ENCODE data around the gene CLDN12. TPM values are rescaled to one million over a fixed set of nuclear protein-coding genes. Genes with fewer than 3 reads are reported as not detected.
"Not testable (repeated sequence)": the region's sequence is repeated elsewhere in the genome, so short reads cannot be mapped to it uniquely, and the experiment has no call there.

Gene CLDN12
- total RNA-seq, 1 experiment from 2014 or later = 39.4 TPM

- TF ChIP-seq ELF4 (CRISPR knock-in tag; IDR thresholded peaks at IDR 0.05; ENCODE audit: low read depth) = no peak
- TF ChIP-seq, protein P1, sequence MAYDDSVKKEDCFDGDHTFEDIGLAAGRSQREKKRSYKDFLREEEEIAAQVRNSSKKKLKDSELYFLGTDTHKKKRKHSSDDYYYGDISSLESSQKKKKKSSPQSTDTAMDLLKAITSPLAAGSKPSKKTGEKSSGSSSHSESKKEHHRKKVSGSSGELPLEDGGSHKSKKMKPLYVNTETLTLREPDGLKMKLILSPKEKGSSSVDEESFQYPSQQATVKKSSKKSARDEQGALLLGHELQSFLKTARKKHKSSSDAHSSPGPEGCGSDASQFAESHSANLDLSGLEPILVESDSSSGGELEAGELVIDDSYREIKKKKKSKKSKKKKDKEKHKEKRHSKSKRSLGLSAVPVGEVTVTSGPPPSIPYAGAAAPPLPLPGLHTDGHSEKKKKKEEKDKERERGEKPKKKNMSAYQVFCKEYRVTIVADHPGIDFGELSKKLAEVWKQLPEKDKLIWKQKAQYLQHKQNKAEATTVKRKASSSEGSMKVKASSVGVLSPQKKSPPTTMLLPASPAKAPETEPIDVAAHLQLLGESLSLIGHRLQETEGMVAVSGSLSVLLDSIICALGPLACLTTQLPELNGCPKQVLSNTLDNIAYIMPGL (CRISPR knock-in tag; IDR thresholded peaks at IDR 0.05) = no peak
Measured at GRCh38 chr7:90458104-90458503, 54.8 kb downstream of the CLDN12 start (continued).

DNA sequence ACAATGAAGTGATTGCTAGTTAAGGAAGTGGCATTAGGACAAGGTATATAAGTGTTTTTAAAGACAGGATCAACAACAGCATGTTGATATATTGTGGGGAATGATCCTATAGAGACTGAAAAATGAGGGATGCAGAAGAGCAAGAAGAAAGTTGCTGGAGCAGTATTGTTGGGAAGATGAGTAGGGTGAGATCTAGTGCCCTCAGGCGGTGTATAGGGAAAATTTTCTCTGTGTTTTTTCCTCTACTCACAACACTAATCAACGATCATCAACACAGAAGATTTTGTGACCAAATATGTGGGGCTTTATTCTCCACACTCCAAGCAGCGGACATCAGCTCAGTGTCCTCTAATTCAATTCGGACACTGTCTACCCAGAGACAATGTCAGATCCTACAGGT, 56.6 kb downstream of the CLDN12 start:
- Mint-ChIP-seq H3K27me3 (ENCODE audit: low read depth) (0 out of 2 replicates have a peak, but pooled peaks cover 2% of the 10 kb centered on the region), H3K27ac (no peak overlapping the region), H3K4me3 (no peak overlapping the region), H3K4me1 (peaks cover 10% of the 10 kb centered on the region), H3K9me3 (peaks cover 24% of the 10 kb centered on the region), H3K36me3 (peaks cover 20% of the 10 kb centered on the region)
- ATAC-seq = peak; percentile 66
- ChIA-PET POLR2A (no interaction called here), CTCF (no interaction called here)
- no peak for DNase-seq (ENCODE audit: low spot score)
- TF ChIP-seq IRF2 (CRISPR knock-in tag; IDR thresholded peaks at IDR 0.05; ENCODE audit: borderline replicate concordance, low read depth) (no peak), TEAD4 (CRISPR knock-in tag; IDR thresholded peaks at IDR 0.05) (no peak), ELF4 (CRISPR knock-in tag; IDR thresholded peaks at IDR 0.05; ENCODE audit: low read depth) (no peak)
- TF ChIP-seq, protein P2, sequence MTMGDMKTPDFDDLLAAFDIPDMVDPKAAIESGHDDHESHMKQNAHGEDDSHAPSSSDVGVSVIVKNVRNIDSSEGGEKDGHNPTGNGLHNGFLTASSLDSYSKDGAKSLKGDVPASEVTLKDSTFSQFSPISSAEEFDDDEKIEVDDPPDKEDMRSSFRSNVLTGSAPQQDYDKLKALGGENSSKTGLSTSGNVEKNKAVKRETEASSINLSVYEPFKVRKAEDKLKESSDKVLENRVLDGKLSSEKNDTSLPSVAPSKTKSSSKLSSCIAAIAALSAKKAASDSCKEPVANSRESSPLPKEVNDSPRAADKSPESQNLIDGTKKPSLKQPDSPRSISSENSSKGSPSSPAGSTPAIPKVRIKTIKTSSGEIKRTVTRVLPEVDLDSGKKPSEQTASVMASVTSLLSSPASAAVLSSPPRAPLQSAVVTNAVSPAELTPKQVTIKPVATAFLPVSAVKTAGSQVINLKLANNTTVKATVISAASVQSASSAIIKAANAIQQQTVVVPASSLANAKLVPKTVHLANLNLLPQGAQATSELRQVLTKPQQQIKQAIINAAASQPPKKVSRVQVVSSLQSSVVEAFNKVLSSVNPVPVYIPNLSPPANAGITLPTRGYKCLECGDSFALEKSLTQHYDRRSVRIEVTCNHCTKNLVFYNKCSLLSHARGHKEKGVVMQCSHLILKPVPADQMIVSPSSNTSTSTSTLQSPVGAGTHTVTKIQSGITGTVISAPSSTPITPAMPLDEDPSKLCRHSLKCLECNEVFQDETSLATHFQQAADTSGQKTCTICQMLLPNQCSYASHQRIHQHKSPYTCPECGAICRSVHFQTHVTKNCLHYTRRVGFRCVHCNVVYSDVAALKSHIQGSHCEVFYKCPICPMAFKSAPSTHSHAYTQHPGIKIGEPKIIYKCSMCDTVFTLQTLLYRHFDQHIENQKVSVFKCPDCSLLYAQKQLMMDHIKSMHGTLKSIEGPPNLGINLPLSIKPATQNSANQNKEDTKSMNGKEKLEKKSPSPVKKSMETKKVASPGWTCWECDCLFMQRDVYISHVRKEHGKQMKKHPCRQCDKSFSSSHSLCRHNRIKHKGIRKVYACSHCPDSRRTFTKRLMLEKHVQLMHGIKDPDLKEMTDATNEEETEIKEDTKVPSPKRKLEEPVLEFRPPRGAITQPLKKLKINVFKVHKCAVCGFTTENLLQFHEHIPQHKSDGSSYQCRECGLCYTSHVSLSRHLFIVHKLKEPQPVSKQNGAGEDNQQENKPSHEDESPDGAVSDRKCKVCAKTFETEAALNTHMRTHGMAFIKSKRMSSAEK (CRISPR knock-in tag; IDR thresholded peaks at IDR 0.05; ENCODE audit: borderline replicate concordance) = no peak

DNA sequence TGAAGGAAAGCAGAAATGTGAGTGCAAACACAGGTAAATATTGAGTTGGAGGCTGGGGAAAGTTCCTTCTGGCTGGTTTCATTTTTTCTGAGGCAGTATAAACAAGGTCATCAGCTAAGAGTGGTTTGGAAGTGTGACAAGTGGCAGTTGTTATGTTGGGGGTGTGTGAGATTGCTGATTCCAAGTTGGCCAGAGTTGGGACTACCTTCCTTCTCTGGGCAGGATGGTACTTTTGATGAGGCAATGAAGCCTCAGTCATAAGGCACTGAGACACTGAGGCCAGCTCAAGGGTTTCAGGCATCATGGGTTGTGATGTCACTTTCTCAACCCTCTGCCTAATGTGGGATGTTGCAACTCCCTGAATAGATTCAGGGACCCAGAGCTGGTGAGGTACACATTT, 58.0 kb downstream of the CLDN12 start:
- DNase-seq (ENCODE audit: low spot score) (no peak), ATAC-seq (no peak)
- no peaks in the 10 kb centered on the region for H3K4me1 Mint-ChIP-seq
- no peak overlapping the region for H3K27ac Mint-ChIP-seq
- no peak overlapping the region for H3K4me3 Mint-ChIP-seq
- 0 out of 2 replicates have a peak, but pooled peaks cover 2% of the 10 kb centered on the region for H3K27me3 Mint-ChIP-seq (ENCODE audit: low read depth)
- POLR2A ChIA-PET = no interaction called here
- H3K36me3 Mint-ChIP-seq = peaks cover 31% of the 10 kb centered on the region
- H3K9me3 Mint-ChIP-seq = peaks cover 37% of the 10 kb centered on the region
- CTCF ChIA-PET = interaction anchor here (1.1 kb wide), 2 partner anchors 90 to 133 kb away, joined by 3 read pairs; no protein-coding TSS in a partner anchor
- TF ChIP-seq FOXK1 (CRISPR knock-in tag; IDR thresholded peaks at IDR 0.05) (no peak), FOXJ3 (CRISPR knock-in tag; IDR thresholded peaks at IDR 0.05; ENCODE audit: borderline replicate concordance) (no peak)

DNA sequence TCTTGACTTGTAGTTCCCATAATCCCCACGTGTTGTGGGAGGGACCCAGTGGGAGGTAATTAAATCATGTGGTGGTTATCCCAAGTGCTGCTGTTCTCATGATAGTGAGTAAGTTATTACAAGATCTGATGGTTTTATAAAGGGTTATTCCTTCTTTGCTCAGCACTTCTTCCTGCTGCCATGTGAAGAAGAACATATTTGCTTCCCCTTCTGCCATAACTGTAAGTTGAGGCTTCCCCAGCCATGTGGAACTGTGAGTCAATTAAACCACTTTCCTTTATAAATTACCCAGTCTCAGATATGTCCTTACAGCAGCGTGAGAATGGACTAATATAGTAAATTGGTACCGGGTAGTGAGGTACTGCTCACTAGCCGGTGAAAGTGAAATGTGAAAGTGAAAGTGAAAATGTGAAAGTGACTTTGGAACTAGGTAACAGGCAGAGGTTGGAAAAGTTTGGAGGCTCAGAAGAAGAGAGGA, 59.9 kb downstream of the CLDN12 start:
- Mint-ChIP-seq H3K36me3 (peaks cover 31% of the 10 kb centered on the region), H3K9me3 (peaks cover 37% of the 10 kb centered on the region)
- H3K27ac Mint-ChIP-seq; ATAC-seq; CTCF ChIA-PET; H3K4me3 Mint-ChIP-seq; POLR2A ChIA-PET; DNase-seq (ENCODE audit: low spot score); H3K4me1 Mint-ChIP-seq; H3K27me3 Mint-ChIP-seq (ENCODE audit: low read depth): not testable (repeated sequence)

Other genes starting within 250 kb of the CLDN12 start
- 2.4 to 4.1 TPM (median 3.5 TPM) in 3 replicates for gene STEAP1, start 249.0 kb upstream of the CLDN12 start, total RNA-seq (2021)
- gene STEAP2, start 191.7 kb upstream of the CLDN12 start, total RNA-seq (2021) = 13.4 to 17.3 TPM (median 17.0 TPM) in 3 replicates
- gene CFAP69, start 158.3 kb upstream of the CLDN12 start, total RNA-seq (2021) = 2.7 to 3.4 TPM (median 3.3 TPM) in 3 replicates
- gene FAM237B, start 82.2 kb upstream of the CLDN12 start, total RNA-seq (2021) = not detected in 3 replicates
- gene GTPBP10, start 56.7 kb upstream of the CLDN12 start, total RNA-seq (2021) = 18.5 to 20.1 TPM (median 19.6 TPM) in 3 replicates
- not detected in 3 replicates for gene PTTG1IP2, start 66.2 kb downstream of the CLDN12 start, total RNA-seq (2021)
- gene CDK14, start 192.9 kb downstream of the CLDN12 start, total RNA-seq (2021) = 35.0 to 57.9 TPM (median 38.3 TPM) in 3 replicates

All from WTC11 (cell line).